Mesenchymal stem cell (in vitro differentiated cells and primary cell): ENCODE data around the gene SGK1.

ENCODE experiments used
- DNase-seq: peaks from one replicate; pipeline ENCODE4 v3.0.0-alpha.2; 2013
- H2AFZ ChIP-seq: one replicate; pipeline ENCODE4 v1.6.1; 2013; ENCODE audit warnings: low read depth, mild to moderate bottlenecking, control low read depth, inconsistent platforms, low read length, moderate library complexity
- H2AK5ac ChIP-seq: 2 replicates; pipeline ENCODE4 v1.6.1; 2013; ENCODE audit warnings: low read length, moderate library complexity, mild to moderate bottlenecking, inconsistent platforms; ENCODE audit not compliant: severe bottlenecking
- H2BK120ac ChIP-seq: one replicate; pipeline ENCODE4 v1.6.1; 2013; ENCODE audit warnings: low read depth, mild to moderate bottlenecking, inconsistent platforms, low read length, moderate library complexity
- H2BK12ac ChIP-seq, 2 experiments: one replicate each; pipeline ENCODE4 v1.6.1; 2013; ENCODE audit warnings: inconsistent platforms in 2 of 2, low read length in 2 of 2, mild to moderate bottlenecking in 2 of 2, moderate library complexity in 2 of 2, control low read depth in 1 of 2
- H2BK15ac ChIP-seq: one replicate; pipeline ENCODE4 v1.6.1; 2013; ENCODE audit warnings: mild to moderate bottlenecking, low read depth, inconsistent platforms; ENCODE audit not compliant: poor library complexity, severe bottlenecking
- H2BK5ac ChIP-seq: 2 replicates; pipeline ENCODE4 v1.6.1; 2013; ENCODE audit warnings: low read depth, mild to moderate bottlenecking, low read length, control low read depth, inconsistent platforms; ENCODE audit not compliant: poor library complexity, severe bottlenecking
- H3K14ac ChIP-seq, 2 experiments: one replicate each; pipeline ENCODE4 v1.6.1; 2013; ENCODE audit warnings: inconsistent platforms in 2 of 2, low read length in 2 of 2, control low read depth in 1 of 2, mild to moderate bottlenecking in 1 of 2, moderate library complexity in 1 of 2
- H3K18ac ChIP-seq, 2 experiments: one replicate each; pipeline ENCODE4 v1.6.1; 2013; ENCODE audit warnings: inconsistent platforms in 2 of 2, low read length in 2 of 2, control low read depth in 1 of 2, low read depth in 1 of 2, mild to moderate bottlenecking in 1 of 2
- H3K23ac ChIP-seq, 2 experiments: one replicate each; pipeline ENCODE4 v1.6.1; 2013; ENCODE audit warnings: inconsistent platforms in 2 of 2, low read length in 2 of 2, mild to moderate bottlenecking in 2 of 2, moderate library complexity in 2 of 2, control low read depth in 1 of 2
- H3K27ac ChIP-seq: 2 replicates; pipeline ENCODE4 v1.5.1; 2013; ENCODE audit warnings: mild to moderate bottlenecking, moderate library complexity, low read length, control low read depth, inconsistent platforms; ENCODE audit not compliant: poor library complexity, severe bottlenecking
- H3K27me3 ChIP-seq, 2 experiments: 2 replicates each; pipeline versions ENCODE4 v1.6.1 to v1.7.0; 2013; ENCODE audit warnings: low read length in 2 of 2, mild to moderate bottlenecking in 2 of 2, moderate library complexity in 2 of 2, control low read depth in 1 of 2, inconsistent platforms in 1 of 2; ENCODE audit not compliant: control insufficient read depth in 1 of 2, insufficient read depth in 1 of 2
- H3K36me3 ChIP-seq, 2 experiments: 2 replicates each; pipeline versions ENCODE4 v1.6.1 to v1.7.0; 2013; ENCODE audit warnings: low read length in 2 of 2, control low read depth in 1 of 2, inconsistent platforms in 1 of 2, low read depth in 1 of 2, mild to moderate bottlenecking in 1 of 2; ENCODE audit not compliant: insufficient read depth in 2 of 2, control insufficient read depth in 1 of 2
- H3K4ac ChIP-seq, 2 experiments: one replicate each; pipeline ENCODE4 v1.6.1; 2013; ENCODE audit warnings: inconsistent platforms in 2 of 2, low read length in 2 of 2, mild to moderate bottlenecking in 2 of 2, moderate library complexity in 2 of 2, control low read depth in 1 of 2, low read depth in 1 of 2
- H3K4me1 ChIP-seq: 2 replicates; pipeline ENCODE4 v1.6.1; 2013; ENCODE audit warnings: low read depth, low read length, control low read depth; ENCODE audit not compliant: control insufficient read depth, insufficient read depth
- H3K4me2 ChIP-seq: 2 replicates; pipeline ENCODE4 v1.6.1; 2013; ENCODE audit warnings: low read length, mild to moderate bottlenecking, inconsistent platforms; ENCODE audit not compliant: poor library complexity, severe bottlenecking
- H3K4me3 ChIP-seq, 2 experiments: 2 replicates each; pipeline versions ENCODE4 v1.5.1 to v1.7.0; 2013; ENCODE audit warnings: low read length in 2 of 2, mild to moderate bottlenecking in 2 of 2, control low read depth in 1 of 2, low read depth in 1 of 2; ENCODE audit not compliant: insufficient read depth in 1 of 2
- H3K79me1 ChIP-seq: replicated peaks from 2 replicates; pipeline ENCODE4 v1.6.1; 2013; ENCODE audit warnings: mild to moderate bottlenecking, control low read depth, low read length, inconsistent platforms; ENCODE audit not compliant: poor library complexity, severe bottlenecking
- H3K9ac ChIP-seq: 2 replicates; pipeline ENCODE4 v1.7.0; 2013; ENCODE audit warnings: mild to moderate bottlenecking, low read length, moderate library complexity
- H3K9me3 ChIP-seq: 2 replicates; pipeline ENCODE4 v1.7.0; 2013; ENCODE audit warnings: mild to moderate bottlenecking, low read length; ENCODE audit not compliant: control insufficient read depth
- H4K8ac ChIP-seq: one replicate; pipeline ENCODE4 v1.6.1; 2013; ENCODE audit warnings: inconsistent platforms, mild to moderate bottlenecking, low read length, moderate library complexity
- H4K91ac ChIP-seq: one replicate; pipeline ENCODE4 v1.6.1; 2013; ENCODE audit warnings: mild to moderate bottlenecking, low read length, inconsistent platforms
- WGBS: methylation state at CpG from one replicate; pipeline ENCODE4 v1.1.7; 2013; ENCODE audit warnings: mixed read lengths; 5-methylcytosine and 5-hydroxymethylcytosine counted together

Gene SGK1

DNA sequence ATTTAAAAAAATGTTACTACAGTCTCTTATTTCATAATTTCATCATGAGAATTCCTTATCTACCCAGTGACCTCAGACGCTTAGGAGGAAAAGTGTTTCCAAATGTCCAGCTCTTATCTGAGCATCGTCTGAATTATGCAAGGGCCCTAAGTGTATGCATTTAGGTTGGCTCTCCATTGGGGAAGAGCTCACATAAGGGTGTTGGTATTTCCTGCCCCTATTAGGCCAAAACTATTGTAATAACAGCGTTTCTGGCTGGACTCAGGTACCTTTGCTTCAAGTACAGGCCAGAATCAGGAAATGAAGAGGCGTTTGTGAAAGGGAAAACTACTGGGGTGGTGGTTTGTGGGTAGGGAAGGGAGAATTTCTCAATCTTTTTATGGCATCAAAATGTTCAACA is 40.4 kb upstream of the SGK1 start:
- Histone ChIP-seq H3K9ac (peak overlapping the region; percentile 30), H3K36me3 (no peaks in the 10 kb centered on the region), H3K9me3 (no peaks in the 10 kb centered on the region), H4K8ac (no peak overlapping the region), H3K14ac (no peak overlapping the region), H2BK15ac (no peak overlapping the region), H3K4me2 (no peak overlapping the region), H2BK5ac (no peak overlapping the region), H3K4ac (no peak overlapping the region), H2AK5ac (peak overlapping the region; percentile 10), H3K27me3 (no peaks in the 10 kb centered on the region), H3K23ac (no peak overlapping the region), H3K27ac (no peak overlapping the region), H3K4me1 (no peaks in the 10 kb centered on the region), H3K79me1 (no peaks in the 10 kb centered on the region), H3K18ac (no peak overlapping the region), H3K4me3 (no peak overlapping the region), H4K91ac (no peak overlapping the region), H2BK120ac (no peak overlapping the region), H2BK12ac (no peak overlapping the region), H2AFZ (no peak overlapping the region)
- DNase-seq, result peak; percentile 62
- 54% methylated on average over 4 of the region's 4 CpGs for WGBS

DNA sequence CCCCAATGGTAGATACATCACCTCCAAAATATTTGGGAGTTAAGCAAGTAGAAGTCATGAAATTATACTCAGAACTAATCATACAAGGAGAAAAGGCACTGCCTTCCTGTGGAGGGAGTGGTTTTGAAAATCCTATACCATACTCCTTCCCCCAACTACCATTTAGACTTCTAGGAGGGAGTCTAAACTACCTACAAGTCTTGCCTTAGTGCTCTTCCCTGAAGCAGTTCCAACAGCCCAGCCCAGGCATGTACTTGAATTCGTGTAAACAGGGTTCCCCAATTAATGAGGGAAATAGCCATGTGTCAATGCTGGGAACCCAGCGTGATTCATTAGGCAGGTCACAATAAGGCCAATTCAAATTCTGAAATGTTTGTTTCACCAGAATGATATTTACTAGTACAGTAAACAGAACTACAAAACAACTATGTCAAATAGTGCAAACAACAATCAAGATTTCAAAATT is 39.1 kb upstream of the SGK1 start:
- no peak overlapping the region for H2BK120ac ChIP-seq
- H3K4ac ChIP-seq, result no peak overlapping the region
- H3K23ac ChIP-seq, result no peak overlapping the region
- no peak overlapping the region for H3K4me2 ChIP-seq
- H3K14ac ChIP-seq, result no peak overlapping the region
- H3K9me3 ChIP-seq, result no peaks in the 10 kb centered on the region
- H2BK12ac ChIP-seq, result no peak overlapping the region
- no peak overlapping the region for H2AFZ ChIP-seq
- no peaks in the 10 kb centered on the region for H3K79me1 ChIP-seq
- WGBS, result 93% methylated on average over 2 of the region's 2 CpGs
- H4K8ac ChIP-seq, result no peak overlapping the region
- H2AK5ac ChIP-seq, result no peak overlapping the region
- H3K4me3 ChIP-seq, result no peak overlapping the region
- DNase-seq, result no peak
- no peak overlapping the region for H4K91ac ChIP-seq
- H3K36me3 ChIP-seq, result no peaks in the 10 kb centered on the region
- H2BK5ac ChIP-seq, result no peak overlapping the region
- no peaks in the 10 kb centered on the region for H3K27me3 ChIP-seq
- no peak overlapping the region for H3K27ac ChIP-seq
- H3K9ac ChIP-seq, result no peak overlapping the region
- H2BK15ac ChIP-seq, result no peak overlapping the region
- H3K18ac ChIP-seq, result no peak overlapping the region
- H3K4me1 ChIP-seq, result peaks cover 2% of the 10 kb centered on the region

DNA sequence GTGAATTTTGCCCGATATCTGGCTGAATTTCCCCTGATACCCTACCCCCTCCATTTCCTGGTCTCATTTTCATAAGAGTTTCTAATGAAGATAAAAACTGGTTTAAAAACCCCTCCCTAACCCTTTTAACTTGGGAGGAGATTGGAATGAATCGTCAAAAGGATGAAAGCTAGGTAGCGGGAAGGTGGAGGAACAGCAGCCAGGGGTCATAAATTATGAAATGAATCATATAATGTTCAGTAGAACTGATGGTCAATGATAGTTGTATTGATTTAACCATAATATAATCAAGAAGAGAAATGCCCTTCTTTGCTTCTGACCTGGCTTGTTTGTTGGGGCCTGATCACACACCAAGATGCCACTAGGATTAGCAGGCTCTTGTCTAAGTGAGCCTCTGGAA is 38.5 kb upstream of the SGK1 start:
- Histone ChIP-seq H3K9ac (no peak overlapping the region), H2AK5ac (no peak overlapping the region), H3K27me3 (no peaks in the 10 kb centered on the region), H3K4me1 (peaks cover 4% of the 10 kb centered on the region), H3K23ac (no peak overlapping the region), H4K91ac (no peak overlapping the region), H3K36me3 (no peaks in the 10 kb centered on the region), H3K4me3 (no peak overlapping the region), H2BK15ac (no peak overlapping the region), H3K9me3 (no peaks in the 10 kb centered on the region), H3K4ac (no peak overlapping the region), H3K18ac (no peak overlapping the region), H2BK120ac (no peak overlapping the region), H2BK5ac (no peak overlapping the region), H3K27ac (no peak overlapping the region), H3K4me2 (no peak overlapping the region), H3K79me1 (no peaks in the 10 kb centered on the region), H4K8ac (no peak overlapping the region), H2AFZ (no peak overlapping the region), H2BK12ac (no peak overlapping the region), H3K14ac (no peak overlapping the region)
- DNase-seq, result no peak
- WGBS, result 100% methylated on average over 3 of the region's 3 CpGs

DNA sequence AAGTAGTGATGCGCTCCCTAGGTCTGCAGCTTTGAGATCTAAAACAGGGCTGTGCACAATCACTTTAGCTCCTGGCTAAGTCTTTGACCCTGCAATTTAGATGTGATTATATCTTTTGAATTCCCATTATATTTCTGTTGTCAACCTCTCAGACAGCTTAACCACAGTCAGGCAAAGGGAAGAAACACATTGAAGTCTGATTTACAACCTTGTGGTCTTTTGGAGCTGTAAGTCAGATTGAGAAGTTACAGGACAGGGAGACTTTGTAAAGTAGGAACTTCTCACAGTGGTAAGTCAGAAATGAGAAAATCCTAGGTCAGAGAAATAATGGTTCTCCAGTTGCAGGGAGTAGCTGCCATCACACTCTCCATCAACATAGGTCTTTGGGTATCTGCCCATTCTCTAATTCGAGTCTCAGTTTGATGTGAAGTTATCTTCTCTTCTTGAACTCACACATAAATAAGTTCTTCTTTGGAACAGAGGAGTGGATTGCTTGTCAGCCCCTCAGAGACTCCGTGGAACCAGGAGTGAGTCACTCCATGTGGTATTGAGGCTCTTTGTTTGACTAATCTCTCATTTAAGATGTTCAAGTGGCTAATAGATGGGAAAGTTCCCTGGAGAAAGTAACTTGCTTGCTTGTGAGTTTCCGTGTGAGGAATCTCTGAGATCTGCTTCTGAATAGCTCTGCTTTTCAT is 35.0 kb upstream of the SGK1 start:
- Histone ChIP-seq H3K4me2 (no peak overlapping the region), H2AK5ac (no peak overlapping the region), H3K27ac (no peak overlapping the region), H3K18ac (no peak overlapping the region), H4K8ac (no peak overlapping the region), H3K27me3 (no peaks in the 10 kb centered on the region), H3K9ac (peak overlapping the region; percentile 53), H3K79me1 (no peaks in the 10 kb centered on the region), H3K4me1 (peaks cover 12% of the 10 kb centered on the region), H3K23ac (no peak overlapping the region), H3K14ac (no peak overlapping the region), H2BK12ac (no peak overlapping the region), H2BK5ac (no peak overlapping the region), H3K36me3 (no peaks in the 10 kb centered on the region), H3K4ac (no peak overlapping the region), H3K9me3 (no peaks in the 10 kb centered on the region), H2BK15ac (no peak overlapping the region), H2AFZ (no peak overlapping the region), H2BK120ac (no peak overlapping the region), H4K91ac (no peak overlapping the region), H3K4me3 (no peak overlapping the region)
- 30% methylated on average over 2 of the region's 4 CpGs for WGBS
- peak; percentile 96 for DNase-seq
